Subcutaneous abdominal adipose tissue (tissue), 5 donors: ENCODE measurements around the gene NTM.

Experiments used
- H3K27ac ChIP-seq: one replicate; pipeline ENCODE4 v1.7.0; 2013; ENCODE audit warnings: low read depth, mild to moderate bottlenecking, inconsistent platforms, low read length, moderate library complexity
- H3K27me3 ChIP-seq, 5 donors: one replicate each; pipeline ENCODE4 v1.7.0; 2013; ENCODE audit warnings: low read length in 5 of 5, inconsistent platforms in 1 of 5; ENCODE audit not compliant: control insufficient read depth in 5 of 5, insufficient read depth in 4 of 5
- H3K36me3 ChIP-seq, 5 donors: one replicate each; pipeline ENCODE4 v1.7.0; 2013; ENCODE audit warnings: low read length in 5 of 5; ENCODE audit not compliant: control insufficient read depth in 5 of 5, insufficient read depth in 5 of 5
- H3K4me1 ChIP-seq, 5 donors: one replicate each; pipeline ENCODE4 v1.7.0; 2013; ENCODE audit warnings: low read length in 5 of 5, mild to moderate bottlenecking in 3 of 5, moderate library complexity in 1 of 5; ENCODE audit not compliant: control insufficient read depth in 5 of 5, insufficient read depth in 5 of 5
- H3K4me3 ChIP-seq, 5 donors: one replicate each; pipeline ENCODE4 v1.7.0; 2013; ENCODE audit warnings: low read length in 5 of 5, low read depth in 1 of 5
- H3K9ac ChIP-seq, 5 donors: one replicate each; pipeline ENCODE4 v1.7.0; 2013; ENCODE audit warnings: low read length in 5 of 5, mild to moderate bottlenecking in 4 of 5, moderate library complexity in 3 of 5
- H3K9me3 ChIP-seq, 5 donors: one replicate each; pipeline ENCODE4 v1.7.0; 2013; ENCODE audit warnings: low read length in 5 of 5; ENCODE audit not compliant: control insufficient read depth in 5 of 5
- donor health status: healthy.
- donor health status: healthy.
- donor health status: healthy.
- donor health status: healthy.
- donor health status: healthy.

Gene NTM

GRCh38 chr11:131391176-131391575, 20.8 kb downstream of the NTM start:
- H3K36me3 ChIP-seq: no peaks in the 10 kb centered on the region
- H3K9me3 ChIP-seq: no peaks in the 10 kb centered on the region
- no peak overlapping the region for H3K9ac ChIP-seq
- no peak overlapping the region for H3K4me3 ChIP-seq
- no peaks in the 10 kb centered on the region for H3K27me3 ChIP-seq
- H3K27ac ChIP-seq: no peak overlapping the region
- peaks cover 0 to 44% (median 39%) of the 10 kb centered on the region in 5 donors for H3K4me1 ChIP-seq

- H3K9ac ChIP-seq: peak overlapping the region in 1 of 5 donors; percentile 4
- peak overlapping the region; percentile 66 for H3K27ac ChIP-seq
- H3K9me3 ChIP-seq: no peaks in the 10 kb centered on the region
- peaks cover 0 to 47% (median 44%) of the 10 kb centered on the region in 5 donors for H3K4me1 ChIP-seq
- no peaks in the 10 kb centered on the region for H3K27me3 ChIP-seq
- H3K36me3 ChIP-seq: no peaks in the 10 kb centered on the region
- peak overlapping the region in 2 of 5 donors; percentile 7 to 24 for H3K4me3 ChIP-seq
These were observed 22.3 kb downstream of the NTM start for GRCh38 chr11:131392528-131393255.

GRCh38 chr11:131393691-131394090, 23.3 kb downstream of the NTM start:
- no peak overlapping the region for H3K9ac ChIP-seq
- peak overlapping the region; percentile 66 for H3K27ac ChIP-seq
- no peaks in the 10 kb centered on the region for H3K27me3 ChIP-seq
- peaks cover 0 to 50% (median 49%) of the 10 kb centered on the region in 5 donors for H3K4me1 ChIP-seq
- H3K9me3 ChIP-seq: no peaks in the 10 kb centered on the region
- no peaks in the 10 kb centered on the region for H3K36me3 ChIP-seq
- H3K4me3 ChIP-seq: no peak overlapping the region

- Histone ChIP-seq H3K9ac (no peak overlapping the region), H3K4me1 (peaks cover 0 to 45% (median 42%) of the 10 kb centered on the region in 5 donors)
These were observed 27.3 kb downstream of the NTM start for GRCh38 chr11:131397675-131398074.

GRCh38 chr11:131402040-131402439, 31.6 kb downstream of the NTM start:
- Histone ChIP-seq H3K9ac (no peak overlapping the region), H3K9me3 (no peaks in the 10 kb centered on the region), H3K27me3 (no peaks in the 10 kb centered on the region), H3K4me1 (peaks cover 2 to 20% (median 9%) of the 10 kb centered on the region in 5 donors), H3K36me3 (no peaks in the 10 kb centered on the region), H3K4me3 (no peak overlapping the region), H3K27ac (no peak overlapping the region)

More at GRCh38 chr11:131397675-131398074, 27.3 kb downstream of the NTM start:
- Histone ChIP-seq H3K4me3 (no peak overlapping the region), H3K27ac (peak overlapping the region; percentile 7), H3K9me3 (no peaks in the 10 kb centered on the region), H3K36me3 (no peaks in the 10 kb centered on the region), H3K27me3 (no peaks in the 10 kb centered on the region)

GRCh38 chr11:131404010-131404409, 33.6 kb downstream of the NTM start:
- peaks cover 0 to 10% (median 2%) of the 10 kb centered on the region in 5 donors for H3K4me1 ChIP-seq
- no peak overlapping the region for H3K4me3 ChIP-seq
- H3K27me3 ChIP-seq: no peaks in the 10 kb centered on the region
- H3K36me3 ChIP-seq: no peaks in the 10 kb centered on the region
- no peak overlapping the region for H3K27ac ChIP-seq
- H3K9ac ChIP-seq: no peak overlapping the region
- no peaks in the 10 kb centered on the region for H3K9me3 ChIP-seq

GRCh38 chr11:131408025-131408640, 37.7 kb downstream of the NTM start:
- Histone ChIP-seq H3K27me3 (no peaks in the 10 kb centered on the region), H3K36me3 (no peaks in the 10 kb centered on the region), H3K9ac (no peak overlapping the region), H3K4me3 (no peak overlapping the region), H3K4me1 (peaks cover 0 to 10% (median 2%) of the 10 kb centered on the region in 5 donors), H3K27ac (no peak overlapping the region), H3K9me3 (no peaks in the 10 kb centered on the region)

- Histone ChIP-seq H3K36me3 (no peaks in the 10 kb centered on the region), H3K9ac (no peak overlapping the region), H3K27me3 (no peaks in the 10 kb centered on the region), H3K9me3 (no peaks in the 10 kb centered on the region), H3K4me3 (no peak overlapping the region), H3K4me1 (peaks cover 0 to 10% (median 2%) of the 10 kb centered on the region in 5 donors), H3K27ac (no peak overlapping the region)
These were observed 38.9 kb downstream of the NTM start for GRCh38 chr11:131409345-131409744.

GRCh38 chr11:131411636-131412035, 41.2 kb downstream of the NTM start:
- Histone ChIP-seq H3K27me3 (no peaks in the 10 kb centered on the region), H3K9ac (no peak overlapping the region), H3K9me3 (no peaks in the 10 kb centered on the region), H3K4me1 (peaks cover 0 to 4% (median 0%) of the 10 kb centered on the region in 5 donors), H3K4me3 (no peak overlapping the region), H3K27ac (no peak overlapping the region), H3K36me3 (no peaks in the 10 kb centered on the region)

- peaks cover 0 to 4% (median 0%) of the 10 kb centered on the region in 5 donors for H3K4me1 ChIP-seq
- no peaks in the 10 kb centered on the region for H3K9me3 ChIP-seq
- no peaks in the 10 kb centered on the region for H3K36me3 ChIP-seq
- H3K4me3 ChIP-seq: no peak overlapping the region
- H3K9ac ChIP-seq: no peak overlapping the region
- no peak overlapping the region for H3K27ac ChIP-seq
- no peaks in the 10 kb centered on the region for H3K27me3 ChIP-seq
These were observed 41.6 kb downstream of the NTM start for GRCh38 chr11:131412061-131412460.
